ENCODE measurements around the gene C6orf62. TPM values are rescaled to one million over a fixed set of nuclear protein-coding genes. Genes with fewer than 3 reads are reported as not detected.

The C6orf62 gene
- total and polyA plus RNA-seq, 2 experiments from 2014 or later, result 66.7 to 79.9 TPM

GRCh38 chr6:24761851-24762250 lies 42.9 kb upstream of the C6orf62 start (continued):
- no peak for TF ChIP-seq ZNF462 (CRISPR knock-in tag; IDR thresholded peaks at IDR 0.05)

DNA sequence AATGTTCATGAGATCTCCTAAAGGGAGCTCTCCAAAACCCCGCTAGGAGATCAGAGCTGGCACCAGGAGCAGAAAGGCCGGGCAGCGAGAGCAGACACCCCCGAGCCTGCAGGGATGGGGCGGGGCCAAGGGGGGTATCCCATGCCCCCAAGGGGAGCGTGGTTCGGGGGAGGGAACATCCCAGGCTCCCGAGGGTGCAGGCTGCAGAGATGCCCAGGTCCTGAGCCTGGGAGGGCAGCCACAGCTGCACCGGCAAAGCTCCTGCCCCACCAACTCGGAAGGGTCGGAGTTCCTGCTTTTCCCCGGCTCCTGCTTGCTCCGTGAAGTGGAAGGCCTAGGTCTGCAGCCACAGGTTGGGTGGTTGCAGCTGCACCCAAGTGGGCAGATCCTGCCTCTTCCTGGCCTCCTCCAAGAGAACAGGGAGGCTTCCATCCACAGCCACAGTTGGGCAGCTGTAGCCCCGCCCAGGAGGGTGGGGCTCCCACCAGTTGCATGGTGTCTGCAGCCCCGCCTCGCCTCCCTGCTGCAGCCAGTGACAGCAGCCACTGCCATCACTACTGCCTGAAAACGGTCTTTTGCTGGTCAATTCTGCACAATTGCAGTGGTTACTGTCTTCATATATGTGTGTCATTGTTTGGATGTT lies 42.4 kb upstream of the C6orf62 start:
- no peaks in the 10 kb centered on the region for H3K79me2 ChIP-seq (replicated peaks; ENCODE audit: insufficient read depth)
- Mint-ChIP-seq H3K9me3 (no peaks in the 10 kb centered on the region), H3K4me1 (peaks cover 5% of the 10 kb centered on the region; the same call in 2 of the 3 replicates), H3K27ac (no peak overlapping the region), H3K4me3 (no peak overlapping the region; the same call in 2 of the 3 replicates), H3K36me3 (ENCODE audit: low read depth) (no peaks in the 10 kb centered on the region; the same call in 2 of the 3 replicates), H3K27me3 (ENCODE audit: insufficient read depth, low read depth, poor library complexity) (peaks cover 2% of the 10 kb centered on the region)
- peak overlapping the region; percentile 85 for H2AFZ ChIP-seq
- no peak overlapping the region for H3K4me2 ChIP-seq
- no peak overlapping the region for H3K4me3 ChIP-seq
- no peaks in the 10 kb centered on the region for H3F3A ChIP-seq (replicated peaks; ENCODE audit: low read depth)
- no peaks in the 10 kb centered on the region for H3K27me3 ChIP-seq (ENCODE audit: insufficient read depth)
- peak; percentile 54 for DNase-seq (ENCODE audit: low spot score)
- H3K4me1 ChIP-seq (ENCODE audit: insufficient read depth), result peaks cover 4% of the 10 kb centered on the region; the same call in 1 of the 2 replicates
- ATAC-seq, result peak; percentile 99
- no peak overlapping the region for H3K27ac ChIP-seq (ENCODE audit: low read depth)
- peaks cover 4% of the 10 kb centered on the region for H3K9me2 ChIP-seq (ENCODE audit: insufficient read depth)
- no peaks in the 10 kb centered on the region for H3K36me3 ChIP-seq (ENCODE audit: insufficient read depth)
- no peaks in the 10 kb centered on the region for H4K20me1 ChIP-seq (replicated peaks; ENCODE audit: insufficient read depth)
- TF ChIP-seq POLR2AphosphoS5 (IDR thresholded peaks at IDR 0.05; ENCODE audit: low read depth) (no peak), STAT1 (IDR thresholded peaks at IDR 0.05; ENCODE audit: unreplicated experiment) (no peak), ZNF331 (CRISPR knock-in tag; IDR thresholded peaks at IDR 0.05; ENCODE audit: low read depth) (no peak), EZH2phosphoT487 (IDR thresholded peaks at IDR 0.05; ENCODE audit: unreplicated experiment) (no peak), ETS1 (IDR thresholded peaks at IDR 0.05) (no peak), ZNF114 (CRISPR knock-in tag; IDR thresholded peaks at IDR 0.05) (no peak), EZH2 (IDR thresholded peaks at IDR 0.05; ENCODE audit: low read depth, unreplicated experiment) (no peak), NANOG (IDR thresholded peaks at IDR 0.05; ENCODE audit: borderline replicate concordance) (no peak), CREB1 (CRISPR knock-in tag; IDR thresholded peaks at IDR 0.05; ENCODE audit: low read depth) (no peak), JUNB (IDR thresholded peaks at IDR 0.05; ENCODE audit: unreplicated experiment) (no peak)
- TF ChIP-seq, protein P1, sequence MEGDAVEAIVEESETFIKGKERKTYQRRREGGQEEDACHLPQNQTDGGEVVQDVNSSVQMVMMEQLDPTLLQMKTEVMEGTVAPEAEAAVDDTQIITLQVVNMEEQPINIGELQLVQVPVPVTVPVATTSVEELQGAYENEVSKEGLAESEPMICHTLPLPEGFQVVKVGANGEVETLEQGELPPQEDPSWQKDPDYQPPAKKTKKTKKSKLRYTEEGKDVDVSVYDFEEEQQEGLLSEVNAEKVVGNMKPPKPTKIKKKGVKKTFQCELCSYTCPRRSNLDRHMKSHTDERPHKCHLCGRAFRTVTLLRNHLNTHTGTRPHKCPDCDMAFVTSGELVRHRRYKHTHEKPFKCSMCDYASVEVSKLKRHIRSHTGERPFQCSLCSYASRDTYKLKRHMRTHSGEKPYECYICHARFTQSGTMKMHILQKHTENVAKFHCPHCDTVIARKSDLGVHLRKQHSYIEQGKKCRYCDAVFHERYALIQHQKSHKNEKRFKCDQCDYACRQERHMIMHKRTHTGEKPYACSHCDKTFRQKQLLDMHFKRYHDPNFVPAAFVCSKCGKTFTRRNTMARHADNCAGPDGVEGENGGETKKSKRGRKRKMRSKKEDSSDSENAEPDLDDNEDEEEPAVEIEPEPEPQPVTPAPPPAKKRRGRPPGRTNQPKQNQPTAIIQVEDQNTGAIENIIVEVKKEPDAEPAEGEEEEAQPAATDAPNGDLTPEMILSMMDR (conservative IDR thresholded peaks at IDR 0.05; ENCODE audit: low read depth in 2 of 2), result no peak
- TF ChIP-seq, protein P2, sequence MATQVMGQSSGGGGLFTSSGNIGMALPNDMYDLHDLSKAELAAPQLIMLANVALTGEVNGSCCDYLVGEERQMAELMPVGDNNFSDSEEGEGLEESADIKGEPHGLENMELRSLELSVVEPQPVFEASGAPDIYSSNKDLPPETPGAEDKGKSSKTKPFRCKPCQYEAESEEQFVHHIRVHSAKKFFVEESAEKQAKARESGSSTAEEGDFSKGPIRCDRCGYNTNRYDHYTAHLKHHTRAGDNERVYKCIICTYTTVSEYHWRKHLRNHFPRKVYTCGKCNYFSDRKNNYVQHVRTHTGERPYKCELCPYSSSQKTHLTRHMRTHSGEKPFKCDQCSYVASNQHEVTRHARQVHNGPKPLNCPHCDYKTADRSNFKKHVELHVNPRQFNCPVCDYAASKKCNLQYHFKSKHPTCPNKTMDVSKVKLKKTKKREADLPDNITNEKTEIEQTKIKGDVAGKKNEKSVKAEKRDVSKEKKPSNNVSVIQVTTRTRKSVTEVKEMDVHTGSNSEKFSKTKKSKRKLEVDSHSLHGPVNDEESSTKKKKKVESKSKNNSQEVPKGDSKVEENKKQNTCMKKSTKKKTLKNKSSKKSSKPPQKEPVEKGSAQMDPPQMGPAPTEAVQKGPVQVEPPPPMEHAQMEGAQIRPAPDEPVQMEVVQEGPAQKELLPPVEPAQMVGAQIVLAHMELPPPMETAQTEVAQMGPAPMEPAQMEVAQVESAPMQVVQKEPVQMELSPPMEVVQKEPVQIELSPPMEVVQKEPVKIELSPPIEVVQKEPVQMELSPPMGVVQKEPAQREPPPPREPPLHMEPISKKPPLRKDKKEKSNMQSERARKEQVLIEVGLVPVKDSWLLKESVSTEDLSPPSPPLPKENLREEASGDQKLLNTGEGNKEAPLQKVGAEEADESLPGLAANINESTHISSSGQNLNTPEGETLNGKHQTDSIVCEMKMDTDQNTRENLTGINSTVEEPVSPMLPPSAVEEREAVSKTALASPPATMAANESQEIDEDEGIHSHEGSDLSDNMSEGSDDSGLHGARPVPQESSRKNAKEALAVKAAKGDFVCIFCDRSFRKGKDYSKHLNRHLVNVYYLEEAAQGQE (IDR thresholded peaks at IDR 0.05; ENCODE audit: unreplicated experiment), result no peak
